GM21723 (cell line): ENCODE data around the gene CARMIL1.
A peak's percentile ranks its signal among the peaks of the same experiment; 100 is the strongest.
"Not testable (repeated sequence)": the region's sequence is repeated elsewhere in the genome, so short reads cannot be mapped to it uniquely, and the experiment has no call there.

Source experiments
- ATAC-seq: cut with Tn5 transposase; IDR thresholded peaks from one replicate; pipeline ENCODE4 v1.9.1; 2021; ENCODE audit warnings: mild to moderate bottlenecking, moderate library complexity; ENCODE audit not compliant: unreplicated experiment

Gene CARMIL1

GRCh38 chr6:25548451-25548850, 269.3 kb downstream of the CARMIL1 start:
- no peak for ATAC-seq

- no peak for ATAC-seq
These were observed 271.5 kb downstream of the CARMIL1 start for GRCh38 chr6:25550631-25551030.

GRCh38 chr6:25553502-25553901, 274.3 kb downstream of the CARMIL1 start:
- ATAC-seq = no peak

- ATAC-seq = no peak
These were observed 276.0 kb downstream of the CARMIL1 start for GRCh38 chr6:25555188-25555587.

- ATAC-seq = peak; percentile 62
These were observed 277.3 kb downstream of the CARMIL1 start for GRCh38 chr6:25556516-25556915.

GRCh38 chr6:25558155-25558817, 279.1 kb downstream of the CARMIL1 start:
- no peak for ATAC-seq

- no peak for ATAC-seq
These were observed 281.7 kb downstream of the CARMIL1 start for GRCh38 chr6:25560865-25561264.

- ATAC-seq = no peak
These were observed 285.8 kb downstream of the CARMIL1 start for GRCh38 chr6:25564943-25565342.

GRCh38 chr6:25570578-25570977, 291.4 kb downstream of the CARMIL1 start:
- no peak for ATAC-seq

GRCh38 chr6:25576919-25577318, 297.7 kb downstream of the CARMIL1 start:
- no peak for ATAC-seq

GRCh38 chr6:25578538-25578937, 299.4 kb downstream of the CARMIL1 start:
- no peak for ATAC-seq

GRCh38 chr6:25579391-25579883, 300.3 kb downstream of the CARMIL1 start:
- ATAC-seq = no peak

- ATAC-seq = no peak
These were observed 300.8 kb downstream of the CARMIL1 start for GRCh38 chr6:25579902-25580495.

GRCh38 chr6:25582101-25582500, 302.9 kb downstream of the CARMIL1 start:
- no peak for ATAC-seq

- no peak for ATAC-seq
These were observed 303.9 kb downstream of the CARMIL1 start for GRCh38 chr6:25583099-25583498.

- ATAC-seq = no peak
These were observed 304.7 kb downstream of the CARMIL1 start for GRCh38 chr6:25583906-25584305.

GRCh38 chr6:25585225-25585624, 306.1 kb downstream of the CARMIL1 start:
- ATAC-seq = no peak

GRCh38 chr6:25586119-25586518, 306.9 kb downstream of the CARMIL1 start:
- not testable (repeated sequence) for ATAC-seq

GRCh38 chr6:25586927-25587326, 307.8 kb downstream of the CARMIL1 start:
- no peak for ATAC-seq

- ATAC-seq = no peak
These were observed 311.8 kb downstream of the CARMIL1 start for GRCh38 chr6:25590986-25591385.

- ATAC-seq = no peak
These were observed 318.0 kb downstream of the CARMIL1 start for GRCh38 chr6:25596928-25597818.
